Esophagus squamous epithelium (tissue), 5 donors: ENCODE measurements around the gene GNA12. TPM values are rescaled to one million over a fixed set of nuclear protein-coding genes. Genes with fewer than 3 reads are reported as not detected.

Experiments
- DNase-seq: peaks from one replicate; lab custom pipeline; 2025; lab: John Stamatoyannopoulos, UW
- H3K27ac ChIP-seq, 4 donors: fragments of 200-600 bp; sonication (generic); one replicate each; pipeline ENCODE4 v1.5.1; 2016 to 2019; ENCODE audit warnings: mild to moderate bottlenecking in 1 of 4
- H3K27me3 ChIP-seq, 4 donors: fragments of 200-600 bp; sonication (generic); 1 replicate in 3 of 4; 2 replicates in 1 of 4; pipeline versions ENCODE4 v1.5.1 to v1.6.0; 2017 to 2021; ENCODE audit warnings: antibody characterized with exemption in 1 of 4
- H3K36me3 ChIP-seq, 3 donors: fragments of 200-600 bp; sonication (generic); one replicate each; pipeline ENCODE4 v1.5.1; 2016 to 2019
- H3K4me1 ChIP-seq, 3 donors: fragments of 200-600 bp; sonication (generic); one replicate each; pipeline ENCODE4 v1.5.1; 2017 to 2019
- H3K4me3 ChIP-seq, 4 donors: fragments of 200-600 bp; sonication (generic); 1 replicate in 3 of 4; 2 replicates in 1 of 4; pipeline ENCODE4 v1.5.1; 2016 to 2019; ENCODE audit warnings: mild to moderate bottlenecking in 2 of 4, moderate library complexity in 1 of 4
- H3K9me3 ChIP-seq, 3 donors: fragments of 200-600 bp; sonication (generic); one replicate each; pipeline ENCODE4 v1.5.1; 2016 to 2019
- CTCF ChIP-seq, 6 experiments: fragments of 450-650 bp in 4 of 6; fragments of 200-600 bp in 2 of 6; sonication (generic) in 2 of 6; IDR thresholded peaks; one replicate each; pipeline ENCODE4 v1.5.1; 2016 to 2019; ENCODE audit warnings: antibody characterized with exemption in 6 of 6, mild to moderate bottlenecking in 4 of 6, moderate library complexity in 4 of 6
- POLR2A ChIP-seq, 4 donors: fragments of 450-650 bp; IDR thresholded peaks; one replicate each; pipeline ENCODE4 v1.6.1; 2017; ENCODE audit warnings: antibody characterized with exemption in 4 of 4, mild to moderate bottlenecking in 4 of 4, moderate library complexity in 3 of 4
- WGBS, 2 donors: methylation state at CpG; one replicate each; pipeline ENCODE4 v1.1.5; 2018; 5-methylcytosine and 5-hydroxymethylcytosine counted together
- intact Hi-C: fragments of 100-400 bp; cut with DNase I; formaldehyde crosslinking; loops from one replicate; pipeline ENCODE4 v1.15.0; 2022
- total RNA-seq, 4 donors: library from RNA; depleted of rRNA; stranded (reverse); fragments of >200 nt; gene quantifications; one replicate each; pipeline ENCODE4 v1.1.0, GENCODE V29; 2016
- donor health status: DM: yes; HTN: yes; CAD: no.

The GNA12 gene
- total RNA-seq, 4 donors from 2014 or later, result 6.6 to 11.6 (median 7.6) TPM

GRCh38 chr7:2761131-2761624 is 82.9 kb downstream of the GNA12 start:
- no peaks in the 10 kb centered on the region for H3K27me3 ChIP-seq
- WGBS, 2 donors, result 93 to 97% methylated on average over 6 to 19 of the region's 19 CpGs
- no peak for DNase-seq
- H3K27ac ChIP-seq, result peak overlapping the region in 3 of 4 donors; percentile 83 to 88 (median 86)
- TF ChIP-seq POLR2A (IDR thresholded peaks at IDR 0.05), result no peak
- no peak for TF ChIP-seq CTCF (IDR thresholded peaks at IDR 0.05)
- H3K36me3 ChIP-seq, result no peaks in the 10 kb centered on the region
- no peak overlapping the region for H3K4me3 ChIP-seq
- no peaks in the 10 kb centered on the region for H3K9me3 ChIP-seq
- intact Hi-C loops, result no loop called here
- H3K4me1 ChIP-seq, result peaks cover 23 to 73% (median 59%) of the 10 kb centered on the region in 3 donors

- TF ChIP-seq CTCF (IDR thresholded peaks at IDR 0.05) (peak in 2 of 6 experiments; percentile 20 to 32), POLR2A (IDR thresholded peaks at IDR 0.05) (peak in 1 of 4 donors; percentile 4)
- Histone ChIP-seq H3K36me3 (no peaks in the 10 kb centered on the region), H3K27ac (peak overlapping the region; percentile 0 to 88 (median 84)), H3K27me3 (no peaks in the 10 kb centered on the region), H3K4me3 (peak overlapping the region in 1 of 4 donors; percentile 12), H3K9me3 (no peaks in the 10 kb centered on the region), H3K4me1 (peaks cover 23 to 73% (median 59%) of the 10 kb centered on the region in 3 donors)
- intact Hi-C loops, result no loop called here
- 26 to 50% methylated on average over 14 to 16 of the region's 22 CpGs for WGBS, 2 donors
- DNase-seq, result no peak
Observed at GRCh38 chr7:2760098-2760889, 83.8 kb downstream of the GNA12 start.

GRCh38 chr7:2759736-2760097 is 84.4 kb downstream of the GNA12 start:
- no peak for DNase-seq
- Histone ChIP-seq H3K4me1 (peaks cover 23 to 73% (median 59%) of the 10 kb centered on the region in 3 donors), H3K27ac (peak overlapping the region; percentile 0 to 88 (median 84)), H3K27me3 (no peaks in the 10 kb centered on the region), H3K4me3 (no peak overlapping the region), H3K36me3 (no peaks in the 10 kb centered on the region), H3K9me3 (no peaks in the 10 kb centered on the region)
- TF ChIP-seq CTCF (IDR thresholded peaks at IDR 0.05), result no peak
- no peak for TF ChIP-seq POLR2A (IDR thresholded peaks at IDR 0.05)
- 23 to 53% methylated on average over 8 of the region's 8 CpGs for WGBS, 2 donors
- intact Hi-C loops, result no loop called here

GRCh38 chr7:2758673-2759616 is 85.2 kb downstream of the GNA12 start:
- intact Hi-C loops, result no loop called here
- Histone ChIP-seq H3K4me3 (peak overlapping the region in 1 of 4 donors; percentile 36), H3K9me3 (no peaks in the 10 kb centered on the region), H3K4me1 (peaks cover 23 to 71% (median 59%) of the 10 kb centered on the region in 3 donors), H3K36me3 (no peaks in the 10 kb centered on the region), H3K27me3 (no peaks in the 10 kb centered on the region), H3K27ac (peak overlapping the region; percentile 76 to 90 (median 87))
- 60 to 68% methylated on average over 9 to 18 of the region's 18 CpGs for WGBS, 2 donors
- TF ChIP-seq POLR2A (IDR thresholded peaks at IDR 0.05), result no peak
- TF ChIP-seq CTCF (IDR thresholded peaks at IDR 0.05), result no peak
- DNase-seq, result no peak
